HuH-7.5 (cell line): ENCODE measurements around the gene GHRH.

Source experiments
- DNase-seq: peaks from one replicate; pipeline ENCODE4 v3.0.0; 2011; ENCODE audit warnings: low spot score

GHRH gene

GRCh38 chr20:37260923-37261322, 691 bp downstream of the GHRH start:
- no peak for DNase-seq

- no peak for DNase-seq
Measured at GRCh38 chr20:37259865-37260264, 1.7 kb downstream of the GHRH start.

GRCh38 chr20:37259031-37259430, 2.6 kb downstream of the GHRH start:
- no peak for DNase-seq

GRCh38 chr20:37257988-37258387, 3.6 kb downstream of the GHRH start:
- DNase-seq, result no peak

- DNase-seq, result no peak
Measured at GRCh38 chr20:37257530-37257929, 4.1 kb downstream of the GHRH start.

- DNase-seq, result no peak
Measured at GRCh38 chr20:37256286-37256685, 5.3 kb downstream of the GHRH start.

GRCh38 chr20:37254114-37254878, 7.3 kb downstream of the GHRH start:
- no peak for DNase-seq

- DNase-seq, result no peak
Measured at GRCh38 chr20:37253087-37253486, 8.5 kb downstream of the GHRH start.

- DNase-seq, result no peak
Measured at GRCh38 chr20:37251825-37252477, 9.7 kb downstream of the GHRH start.

GRCh38 chr20:37249304-37249703, 12.3 kb downstream of the GHRH start:
- DNase-seq, result no peak

GRCh38 chr20:37247547-37247946, 14.1 kb downstream of the GHRH start:
- DNase-seq, result no peak

- no peak for DNase-seq
Measured at GRCh38 chr20:37246736-37247135, 14.9 kb downstream of the GHRH start.

GRCh38 chr20:37245216-37246150, 16.1 kb downstream of the GHRH start:
- DNase-seq, result no peak

GRCh38 chr20:37244572-37244957, 17.0 kb downstream of the GHRH start:
- no peak for DNase-seq

GRCh38 chr20:37243937-37244571, 17.6 kb downstream of the GHRH start:
- no peak for DNase-seq

- DNase-seq, result no peak
Measured at GRCh38 chr20:37243076-37243936, 18.3 kb downstream of the GHRH start.

- DNase-seq, result no peak
Measured at GRCh38 chr20:37242503-37242902, 19.1 kb downstream of the GHRH start.

- DNase-seq, result no peak
Measured at GRCh38 chr20:37240337-37241067, 21.1 kb downstream of the GHRH start.

- no peak for DNase-seq
Measured at GRCh38 chr20:37238935-37239451, 22.6 kb downstream of the GHRH start.

- DNase-seq, result no peak
Measured at GRCh38 chr20:37238426-37238825, 23.2 kb downstream of the GHRH start.
